ENCODE measurements around the gene AIP. TPM values are rescaled to one million over a fixed set of nuclear protein-coding genes. Genes with fewer than 3 reads are reported as not detected.
"Not testable (repeated sequence)": the region's sequence is repeated elsewhere in the genome, so short reads cannot be mapped to it uniquely, and the experiment has no call there.

AIP gene
- total RNA-seq, 1 experiment from 2014 or later, result 61.0 TPM

- Histone ChIP-seq H3K9me3 (ENCODE audit: control insufficient read depth in 1 of 2, insufficient read depth in 1 of 2, low read depth in 1 of 2, low read length in 2 of 2) (no peaks in the 10 kb centered on the region), H3K4me1 (ENCODE audit: control insufficient read depth in 1 of 2, insufficient read depth in 2 of 2, low read length in 2 of 2) (peaks cover 7 to 28% of the 10 kb centered on the region in 2 experiments; a peak in 3 of 4 replicates), H3K9ac (ENCODE audit: low read length) (no peak overlapping the region), H3K4me3 (replicated peaks in 1 of 2; ENCODE audit: low read depth in 1 of 2, low read length in 2 of 2) (no peak overlapping the region), H3K79me2 (ENCODE audit: insufficient read depth, low read length) (peaks cover 7% of the 10 kb centered on the region; the same call in 1 of the 2 replicates), H3K36me3 (ENCODE audit: control insufficient read depth in 1 of 2, insufficient read depth in 2 of 2, low read length in 2 of 2) (no peaks in the 10 kb centered on the region), H3K27me3 (ENCODE audit: insufficient read depth, low read length) (no peaks in the 10 kb centered on the region), H3K4me2 (ENCODE audit: low read length) (no peak overlapping the region), H2AFZ (ENCODE audit: low read depth, low read length, poor library complexity, severe bottlenecking) (no peak overlapping the region), H3K9me2 (ENCODE audit: insufficient read depth) (no peaks in the 10 kb centered on the region), H3K27ac (ENCODE audit: low read depth, low read length) (no peak overlapping the region), H4K20me1 (ENCODE audit: insufficient read depth) (no peaks in the 10 kb centered on the region)
- no TSS peak for BruUV-seq (replicated peaks)
- intact Hi-C loops (cut with micrococcal nuclease), result no loop called here
- TF ChIP-seq, protein P1, sequence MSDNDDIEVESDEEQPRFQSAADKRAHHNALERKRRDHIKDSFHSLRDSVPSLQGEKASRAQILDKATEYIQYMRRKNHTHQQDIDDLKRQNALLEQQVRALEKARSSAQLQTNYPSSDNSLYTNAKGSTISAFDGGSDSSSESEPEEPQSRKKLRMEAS (IDR thresholded peaks at IDR 0.05), result no peak
- ATAC-seq (no peak), DNase-seq (ENCODE audit: low read depth, low spot score) (no peak)
- POLR2A ChIA-PET, result interaction anchor here (1.3 kb wide), 1 partner anchor 84 kb away, joined by 3 read pairs; the partner anchor contains the start of gene PPP1CA
- RAD21 ChIA-PET (ENCODE audit: low non-redundant PET in 1 of 2, low total read pairs in 2 of 2, uncharacterized antibody in 2 of 2, unreplicated experiment in 2 of 2), result no interaction called here
- CTCF ChIA-PET, result no interaction called here
These were observed 2.1 kb downstream of the AIP start for GRCh38 chr11:67484847-67485311.

DNA sequence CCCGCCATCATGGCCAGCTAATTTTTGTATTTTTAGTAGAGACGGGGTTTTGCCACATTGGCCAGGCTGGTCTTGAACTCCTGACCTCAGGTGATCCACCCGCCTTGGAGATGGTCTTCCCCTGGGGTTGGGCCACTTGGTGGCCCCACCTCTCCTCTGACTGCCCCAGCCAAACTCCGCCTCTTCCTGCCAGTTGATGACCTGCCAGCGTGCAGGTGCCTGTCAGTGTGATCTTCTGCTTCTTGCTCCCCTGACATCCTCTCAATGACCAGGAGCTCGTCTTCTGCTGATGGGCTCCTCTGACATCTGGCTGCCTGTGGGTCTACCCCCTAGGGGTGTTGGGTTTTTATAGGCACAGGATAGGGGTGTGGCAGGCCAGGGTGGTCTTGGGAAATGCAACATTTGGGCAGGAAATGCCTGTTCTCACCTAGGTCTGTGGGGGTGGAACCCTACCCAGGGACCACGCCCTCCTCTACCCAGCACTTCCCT lies 3.1 kb downstream of the AIP start:
- H3K4me3 ChIP-seq (replicated peaks in 1 of 2; ENCODE audit: low read depth in 1 of 2, low read length in 2 of 2); H3K36me3 ChIP-seq (ENCODE audit: control insufficient read depth in 1 of 2, insufficient read depth in 2 of 2, low read length in 2 of 2); BruUV-seq (replicated peaks); intact Hi-C loops (cut with micrococcal nuclease); H3K79me2 ChIP-seq (ENCODE audit: insufficient read depth, low read length); H2AFZ ChIP-seq (ENCODE audit: low read depth, low read length, poor library complexity, severe bottlenecking); H3K9ac ChIP-seq (ENCODE audit: low read length); H3K27me3 ChIP-seq (ENCODE audit: insufficient read depth, low read length); H3K9me2 ChIP-seq (ENCODE audit: insufficient read depth); H3K9me3 ChIP-seq (ENCODE audit: control insufficient read depth in 1 of 2, insufficient read depth in 1 of 2, low read depth in 1 of 2, low read length in 2 of 2); RAD21 ChIA-PET (ENCODE audit: low non-redundant PET in 1 of 2, low total read pairs in 2 of 2, uncharacterized antibody in 2 of 2, unreplicated experiment in 2 of 2); H4K20me1 ChIP-seq (ENCODE audit: insufficient read depth); DNase-seq (ENCODE audit: low read depth, low spot score): not testable (repeated sequence)
- peak overlapping the region; percentile 36 for H3K4me2 ChIP-seq (ENCODE audit: low read length)
- ATAC-seq, result peak; percentile 32; the same call in 1 of the 2 replicates
- CTCF ChIA-PET, result interaction anchor here (1.2 kb wide), 1 partner anchor 85 kb away, joined by 3 read pairs; the partner anchor contains the start of gene PPP1CA
- POLR2A ChIA-PET, result interaction anchor here (0.6 to 1.3 kb wide), 2 partner anchors 59 to 85 kb away, joined by 3 read pairs; partner anchors contain the start of gene PPP1CA
- peak overlapping the region; percentile 25; the same call in 1 of the 2 replicates for H3K27ac ChIP-seq (ENCODE audit: low read depth, low read length)
- H3K4me1 ChIP-seq (ENCODE audit: control insufficient read depth in 1 of 2, insufficient read depth in 2 of 2, low read length in 2 of 2), result peaks cover 7 to 28% of the 10 kb centered on the region in 2 experiments; a peak in 3 of 4 replicates

All from HCT116 (cell line).